T-helper 1 cell treated with Interleukin-12 subunit alpha and Interleukin-12 subunit beta and Interleukin-4 antibody, amounts not matched to agents 30 μg/mL and 1 μg/mL, for 36 hours (primary cell): ENCODE results near the gene SDF2.
"Not testable (repeated sequence)": the region's sequence is repeated elsewhere in the genome, so short reads cannot be mapped to it uniquely, and the experiment has no call there.

Source experiments
- H3K27ac Mint-ChIP-seq: one replicate; pipeline ENCODE4 v1.8.0; 2021; ENCODE audit warnings: mild to moderate bottlenecking, mixed read lengths
- H3K27me3 Mint-ChIP-seq: one replicate; pipeline ENCODE4 v1.8.0; 2021; ENCODE audit warnings: low read depth, mixed read lengths
- H3K36me3 Mint-ChIP-seq: one replicate; pipeline ENCODE4 v1.8.0; 2021; ENCODE audit warnings: low read depth, mixed read lengths
- H3K4me1 Mint-ChIP-seq: one replicate; pipeline ENCODE4 v1.8.0; 2021; ENCODE audit warnings: low read depth, mixed read lengths
- H3K4me3 Mint-ChIP-seq: one replicate; pipeline ENCODE4 v1.8.0; 2021; ENCODE audit warnings: mild to moderate bottlenecking, moderate library complexity, mixed read lengths
- H3K9me3 Mint-ChIP-seq: one replicate; pipeline ENCODE4 v1.8.0; 2021; ENCODE audit warnings: mixed read lengths

Gene SDF2

GRCh38 chr17:28658766-28659496 lies 2.8 kb downstream of the SDF2 start:
- not testable (repeated sequence) for H3K9me3 Mint-ChIP-seq, H3K4me3 Mint-ChIP-seq, H3K27me3 Mint-ChIP-seq, H3K27ac Mint-ChIP-seq
- Mint-ChIP-seq H3K36me3 (peaks cover 36% of the 10 kb centered on the region), H3K4me1 (peaks cover 27% of the 10 kb centered on the region)

- not testable (repeated sequence) for H3K9me3 Mint-ChIP-seq, H3K27ac Mint-ChIP-seq, H3K4me3 Mint-ChIP-seq, H3K27me3 Mint-ChIP-seq
- peaks cover 33% of the 10 kb centered on the region for H3K36me3 Mint-ChIP-seq
- peaks cover 23% of the 10 kb centered on the region for H3K4me1 Mint-ChIP-seq
Measured at GRCh38 chr17:28658342-28658741, 3.4 kb downstream of the SDF2 start.

GRCh38 chr17:28657756-28658155 lies 4.0 kb downstream of the SDF2 start:
- peaks cover 30% of the 10 kb centered on the region for H3K36me3 Mint-ChIP-seq
- no peak overlapping the region for H3K27ac Mint-ChIP-seq
- H3K27me3 Mint-ChIP-seq: no peaks in the 10 kb centered on the region

GRCh38 chr17:28655160-28655559 lies 6.5 kb downstream of the SDF2 start:
- Mint-ChIP-seq H3K27ac (no peak overlapping the region), H3K4me1 (peaks cover 5% of the 10 kb centered on the region), H3K36me3 (peaks cover 32% of the 10 kb centered on the region), H3K4me3 (no peak overlapping the region), H3K9me3 (no peaks in the 10 kb centered on the region), H3K27me3 (no peaks in the 10 kb centered on the region)

More at GRCh38 chr17:28657756-28658155, 4.0 kb downstream of the SDF2 start:
- Mint-ChIP-seq H3K4me1 (peaks cover 17% of the 10 kb centered on the region), H3K4me3 (no peak overlapping the region), H3K9me3 (no peaks in the 10 kb centered on the region)

GRCh38 chr17:28648698-28649097 lies 13.0 kb downstream of the SDF2 start:
- Mint-ChIP-seq H3K9me3 (no peaks in the 10 kb centered on the region), H3K36me3 (peaks cover 28% of the 10 kb centered on the region), H3K4me3 (no peak overlapping the region), H3K4me1 (peaks cover 24% of the 10 kb centered on the region), H3K27me3 (no peaks in the 10 kb centered on the region), H3K27ac (no peak overlapping the region)

- H3K9me3 Mint-ChIP-seq: no peaks in the 10 kb centered on the region
Measured at GRCh38 chr17:28646039-28646754, 15.5 kb downstream of the SDF2 start.

GRCh38 chr17:28645576-28645939 lies 16.1 kb downstream of the SDF2 start:
- Mint-ChIP-seq H3K27ac (peak overlapping the region; percentile 91), H3K27me3 (no peaks in the 10 kb centered on the region), H3K4me3 (peak overlapping the region; percentile 75), H3K4me1 (peaks cover 33% of the 10 kb centered on the region), H3K9me3 (no peaks in the 10 kb centered on the region), H3K36me3 (peaks cover 35% of the 10 kb centered on the region)

More at GRCh38 chr17:28646039-28646754, 15.5 kb downstream of the SDF2 start:
- H3K27ac Mint-ChIP-seq: peak overlapping the region; percentile 91
- no peaks in the 10 kb centered on the region for H3K27me3 Mint-ChIP-seq
- H3K36me3 Mint-ChIP-seq: peaks cover 35% of the 10 kb centered on the region
- H3K4me1 Mint-ChIP-seq: peaks cover 32% of the 10 kb centered on the region
- H3K4me3 Mint-ChIP-seq: peak overlapping the region; percentile 75

GRCh38 chr17:28644787-28645575 lies 16.7 kb downstream of the SDF2 start, which contains the start of gene BLTP2:
BLTP2 (minus strand) TSS chr17:28645158; CDS start chr17:28645056, 102 bp downstream.
- Mint-ChIP-seq H3K4me1 (peaks cover 36% of the 10 kb centered on the region), H3K4me3 (peak within 1 kb of the TSS; percentile 89), H3K36me3 (peaks cover 39% of the 10 kb centered on the region), H3K27me3 (no peaks in the 10 kb centered on the region), H3K27ac (peak within 1 kb of the TSS; percentile 91), H3K9me3 (no peaks in the 10 kb centered on the region)

GRCh38 chr17:28643983-28644786 lies 17.5 kb downstream of the SDF2 start:
- H3K4me3 Mint-ChIP-seq: peak overlapping the region; percentile 89
- H3K36me3 Mint-ChIP-seq: peaks cover 45% of the 10 kb centered on the region
- no peaks in the 10 kb centered on the region for H3K9me3 Mint-ChIP-seq
- peaks cover 38% of the 10 kb centered on the region for H3K4me1 Mint-ChIP-seq
- H3K27me3 Mint-ChIP-seq: no peaks in the 10 kb centered on the region
- H3K27ac Mint-ChIP-seq: peak overlapping the region; percentile 78

- H3K27ac Mint-ChIP-seq: no peak overlapping the region
- no peaks in the 10 kb centered on the region for H3K9me3 Mint-ChIP-seq
- H3K36me3 Mint-ChIP-seq: peaks cover 56% of the 10 kb centered on the region
Measured at GRCh38 chr17:28641579-28641978, 20.1 kb downstream of the SDF2 start.

GRCh38 chr17:28635506-28635905 lies 26.2 kb downstream of the SDF2 start:
- H3K27me3 Mint-ChIP-seq: no peaks in the 10 kb centered on the region
- no peaks in the 10 kb centered on the region for H3K9me3 Mint-ChIP-seq
- H3K4me1 Mint-ChIP-seq: peaks cover 21% of the 10 kb centered on the region
- no peak overlapping the region for H3K27ac Mint-ChIP-seq
- no peak overlapping the region for H3K4me3 Mint-ChIP-seq
- peaks cover 76% of the 10 kb centered on the region for H3K36me3 Mint-ChIP-seq

More at GRCh38 chr17:28641579-28641978, 20.1 kb downstream of the SDF2 start:
- Mint-ChIP-seq H3K4me1 (peaks cover 38% of the 10 kb centered on the region), H3K27me3 (no peaks in the 10 kb centered on the region), H3K4me3 (no peak overlapping the region)

GRCh38 chr17:28634206-28634865 lies 27.4 kb downstream of the SDF2 start:
- H3K9me3 Mint-ChIP-seq: no peaks in the 10 kb centered on the region
- no peak overlapping the region for H3K4me3 Mint-ChIP-seq
- no peak overlapping the region for H3K27ac Mint-ChIP-seq
- H3K36me3 Mint-ChIP-seq: peaks cover 68% of the 10 kb centered on the region
- no peaks in the 10 kb centered on the region for H3K27me3 Mint-ChIP-seq
- peaks cover 17% of the 10 kb centered on the region for H3K4me1 Mint-ChIP-seq

- Mint-ChIP-seq H3K4me3 (no peak overlapping the region), H3K9me3 (no peaks in the 10 kb centered on the region), H3K4me1 (peaks cover 5% of the 10 kb centered on the region), H3K27me3 (no peaks in the 10 kb centered on the region), H3K36me3 (peaks cover 42% of the 10 kb centered on the region), H3K27ac (no peak overlapping the region)
Measured at GRCh38 chr17:28626818-28627217, 34.9 kb downstream of the SDF2 start.
